Measurements from ENCODE around the gene NR5A2. TPM values are rescaled to one million over a fixed set of nuclear protein-coding genes. Genes with fewer than 3 reads are reported as not detected.

Gene NR5A2
- total and polyA plus RNA-seq, 3 donors from 2014 or later: 1.3 to 4.4 (median 2.3) TPM

- WGBS, 2 donors: 34 to 41% methylated on average over 3 of the region's 3 CpGs
- no peak overlapping the region for H3K4me3 ChIP-seq
- DNase-seq: no peak
- H3K27me3 ChIP-seq: no peaks in the 10 kb centered on the region
- TF ChIP-seq CTCF (IDR thresholded peaks at IDR 0.05): no peak
- TF ChIP-seq POLR2A (IDR thresholded peaks at IDR 0.05): no peak
- H3K4me1 ChIP-seq: no peaks in the 10 kb centered on the region
- intact Hi-C loops (cut with DNase I; ENCODE audit: low total_unique reads): no loop called here
- H3K27ac ChIP-seq: no peak overlapping the region
- no peaks in the 10 kb centered on the region for H3K9me3 ChIP-seq
- H3K36me3 ChIP-seq (ENCODE audit: low read depth, missing control alignments): no peaks in the 10 kb centered on the region
These were observed 170.7 kb downstream of the NR5A2 start for GRCh38 chr1:200198236-200198635.

DNA sequence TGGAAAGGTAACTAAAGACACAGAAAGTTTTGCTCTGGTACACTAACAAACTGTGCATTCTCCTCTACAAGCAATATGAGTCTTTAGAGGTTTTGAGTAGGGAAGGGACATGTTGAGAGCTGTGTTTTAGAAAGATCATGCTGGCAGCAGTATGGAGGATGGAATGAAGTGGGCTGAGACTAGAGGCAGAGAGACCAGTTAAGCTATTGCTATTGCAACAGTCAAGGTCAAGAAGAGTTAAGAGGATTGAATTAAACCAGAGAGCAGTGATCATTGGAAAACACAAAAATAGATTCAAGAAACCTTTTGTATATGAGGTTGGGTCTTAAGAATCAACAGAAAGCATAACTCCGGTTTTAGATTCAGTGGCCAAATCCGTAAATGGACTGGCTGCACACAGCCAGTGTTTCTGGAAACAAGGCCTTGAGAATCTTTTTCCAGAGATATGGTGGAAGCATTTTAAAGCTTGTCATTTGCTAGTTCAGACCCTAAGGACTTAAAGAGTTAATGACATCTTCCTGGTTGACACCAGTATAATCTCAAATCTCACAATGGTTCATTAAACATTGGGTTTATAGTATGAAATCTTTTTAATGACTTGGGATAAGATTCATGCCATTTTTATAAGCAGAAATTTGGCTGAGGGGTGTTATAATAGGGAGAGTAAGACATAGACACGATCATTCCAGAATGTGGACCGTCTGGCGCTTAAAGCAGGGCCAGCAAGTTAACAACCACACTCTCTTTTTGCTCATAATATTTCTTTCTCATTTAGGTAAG lies 177.9 kb downstream of the NR5A2 start:
- H3K36me3 ChIP-seq (ENCODE audit: low read depth, missing control alignments): no peaks in the 10 kb centered on the region
- no peak overlapping the region for H3K27ac ChIP-seq
- intact Hi-C loops (cut with DNase I; ENCODE audit: low total_unique reads): no loop called here
- WGBS, 2 donors: 61 to 67% methylated on average over 5 of the region's 5 CpGs
- no peak overlapping the region for H3K4me3 ChIP-seq
- no peaks in the 10 kb centered on the region for H3K27me3 ChIP-seq
- no peaks in the 10 kb centered on the region for H3K9me3 ChIP-seq
- TF ChIP-seq POLR2A (IDR thresholded peaks at IDR 0.05) (no peak), CTCF (IDR thresholded peaks at IDR 0.05) (no peak)
- H3K4me1 ChIP-seq: no peaks in the 10 kb centered on the region
- no peak for DNase-seq

DNA sequence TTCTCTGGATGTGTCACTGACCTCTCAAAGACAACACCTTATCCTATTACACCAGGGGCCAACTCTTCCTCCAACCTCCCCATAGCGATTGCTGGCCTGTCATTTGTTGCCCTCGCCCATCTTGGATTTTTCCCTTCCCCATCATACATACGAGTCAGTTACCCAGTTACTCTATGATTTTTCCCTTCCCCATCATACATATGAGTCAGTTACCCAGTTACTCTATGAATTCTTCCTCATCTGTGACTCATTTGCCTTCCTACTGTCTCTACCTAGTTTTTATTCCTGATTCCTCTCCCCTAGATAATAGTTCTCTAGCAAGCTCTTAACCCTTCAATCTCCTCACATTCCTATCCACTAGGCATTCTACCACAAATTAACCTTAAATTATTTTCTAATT lies 178.8 kb downstream of the NR5A2 start:
- H3K9me3 ChIP-seq: no peaks in the 10 kb centered on the region
- no peak for TF ChIP-seq CTCF (IDR thresholded peaks at IDR 0.05)
- TF ChIP-seq POLR2A (IDR thresholded peaks at IDR 0.05): no peak
- intact Hi-C loops (cut with DNase I; ENCODE audit: low total_unique reads): no loop called here
- H3K27me3 ChIP-seq: no peaks in the 10 kb centered on the region
- H3K36me3 ChIP-seq (ENCODE audit: low read depth, missing control alignments): no peaks in the 10 kb centered on the region
- no peak overlapping the region for H3K27ac ChIP-seq
- no peak for DNase-seq
- WGBS, 2 donors: 81 to 88% methylated on average over 3 of the region's 3 CpGs
- H3K4me1 ChIP-seq: no peaks in the 10 kb centered on the region
- H3K4me3 ChIP-seq: no peak overlapping the region

DNA sequence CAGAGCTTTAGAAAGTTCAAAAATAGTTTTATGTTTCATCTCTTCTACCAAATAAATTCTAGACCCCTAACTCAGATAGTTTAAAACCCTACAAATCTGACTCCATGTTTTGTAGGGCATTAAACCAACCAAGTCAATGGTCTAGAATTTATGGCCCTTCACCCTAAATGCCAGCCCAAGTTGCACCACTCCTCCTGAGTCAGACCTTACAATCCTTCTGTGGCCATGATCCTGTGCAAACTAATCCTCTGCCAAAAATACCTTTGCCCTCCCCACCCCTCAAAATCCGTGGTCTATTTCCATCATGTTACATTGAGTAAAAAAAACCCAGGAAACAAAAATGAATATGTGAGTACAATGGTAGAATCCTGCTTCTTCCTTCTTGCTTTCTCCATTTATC lies 179.3 kb downstream of the NR5A2 start:
- WGBS, 2 donors: 68 to 74% methylated on average over 1 of the region's 1 CpG
- intact Hi-C loops (cut with DNase I; ENCODE audit: low total_unique reads): no loop called here
- no peak for DNase-seq
- H3K4me1 ChIP-seq: no peaks in the 10 kb centered on the region
- H3K9me3 ChIP-seq: no peaks in the 10 kb centered on the region
- TF ChIP-seq CTCF (IDR thresholded peaks at IDR 0.05) (no peak), POLR2A (IDR thresholded peaks at IDR 0.05) (no peak)
- no peak overlapping the region for H3K4me3 ChIP-seq
- H3K36me3 ChIP-seq (ENCODE audit: low read depth, missing control alignments): no peaks in the 10 kb centered on the region
- H3K27ac ChIP-seq: no peak overlapping the region
- H3K27me3 ChIP-seq: no peaks in the 10 kb centered on the region

GRCh38 chr1:200207711-200208126 lies 180.2 kb downstream of the NR5A2 start:
- TF ChIP-seq CTCF (IDR thresholded peaks at IDR 0.05) (no peak), POLR2A (IDR thresholded peaks at IDR 0.05) (no peak)
- Histone ChIP-seq H3K9me3 (no peaks in the 10 kb centered on the region), H3K4me1 (no peaks in the 10 kb centered on the region), H3K4me3 (no peak overlapping the region), H3K36me3 (ENCODE audit: low read depth, missing control alignments) (no peaks in the 10 kb centered on the region), H3K27ac (no peak overlapping the region), H3K27me3 (no peaks in the 10 kb centered on the region)
- intact Hi-C loops (cut with DNase I; ENCODE audit: low total_unique reads): no loop called here
- DNase-seq: no peak
- 71 to 87% methylated on average over 6 of the region's 6 CpGs for WGBS, 2 donors
